GM21515 (cell line): Measurements from ENCODE around the gene NUP85.
"Not testable (repeated sequence)": the region's sequence is repeated elsewhere in the genome, so short reads cannot be mapped to it uniquely, and the experiment has no call there.

ENCODE experiments used
- ATAC-seq: cut with Tn5 transposase; IDR thresholded peaks from one replicate; pipeline ENCODE4 v1.9.1; 2021; ENCODE audit not compliant: unreplicated experiment

The NUP85 gene

DNA sequence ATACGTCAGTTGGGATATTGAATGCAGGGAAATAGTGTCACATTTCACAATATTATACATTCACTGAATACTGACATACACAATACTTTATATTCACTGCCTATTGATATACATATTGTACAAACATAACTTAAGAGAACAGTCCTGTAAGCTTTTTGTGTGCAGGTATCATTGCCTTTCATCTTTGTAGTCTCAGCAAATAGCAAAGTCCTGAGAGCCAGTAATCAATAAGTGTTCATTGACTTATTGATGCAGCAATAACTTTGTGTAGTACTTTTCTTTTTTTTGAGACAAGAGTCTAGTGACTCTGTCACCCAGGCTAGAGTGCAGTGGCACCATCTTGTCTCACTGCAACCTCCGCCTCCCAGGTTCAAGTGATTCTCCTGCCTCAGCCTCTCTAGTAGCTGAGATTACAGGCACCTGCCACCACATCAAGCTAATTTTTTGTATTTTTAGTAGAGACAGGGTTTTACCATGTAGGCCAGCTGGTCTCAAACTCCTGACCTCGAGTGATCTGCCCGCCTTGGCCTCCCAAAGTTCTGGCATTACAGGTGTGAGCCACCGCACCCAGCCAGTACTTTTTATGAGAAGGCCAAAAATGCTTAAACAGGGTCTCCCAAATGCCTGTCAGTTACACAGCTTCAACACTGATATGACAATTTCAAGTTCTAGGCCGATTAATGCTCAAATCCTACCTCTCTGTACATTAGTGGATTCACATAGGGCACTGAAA lies 5.4 kb upstream of the NUP85 start:
- ATAC-seq = no peak

GRCh38 chr17:75205793-75206163 lies 299 bp downstream of the NUP85 start:
- ATAC-seq = peak; percentile 10

- not testable (repeated sequence) for ATAC-seq
Measured at GRCh38 chr17:75207050-75207407, 1.6 kb downstream of the NUP85 start.

DNA sequence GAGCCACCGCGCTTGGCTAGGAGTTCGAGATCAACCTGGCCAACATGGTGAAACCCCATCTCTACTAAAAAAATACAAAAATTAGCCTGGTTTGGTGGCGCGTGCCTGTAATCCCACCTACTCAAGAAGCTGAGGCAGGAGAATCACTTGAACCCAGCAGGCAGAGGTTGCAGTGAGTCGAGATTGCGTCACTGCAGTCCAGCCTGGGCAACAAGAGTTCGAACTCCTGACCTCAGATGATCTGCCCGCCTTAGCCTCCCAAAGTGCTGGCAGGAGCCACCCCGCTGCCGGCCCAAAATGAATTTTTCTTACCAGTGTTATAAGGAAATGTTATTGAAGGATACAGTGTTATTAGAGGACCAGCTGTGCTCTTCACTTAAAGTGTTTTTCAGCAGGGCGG lies 2.3 kb downstream of the NUP85 start:
- no peak for ATAC-seq

DNA sequence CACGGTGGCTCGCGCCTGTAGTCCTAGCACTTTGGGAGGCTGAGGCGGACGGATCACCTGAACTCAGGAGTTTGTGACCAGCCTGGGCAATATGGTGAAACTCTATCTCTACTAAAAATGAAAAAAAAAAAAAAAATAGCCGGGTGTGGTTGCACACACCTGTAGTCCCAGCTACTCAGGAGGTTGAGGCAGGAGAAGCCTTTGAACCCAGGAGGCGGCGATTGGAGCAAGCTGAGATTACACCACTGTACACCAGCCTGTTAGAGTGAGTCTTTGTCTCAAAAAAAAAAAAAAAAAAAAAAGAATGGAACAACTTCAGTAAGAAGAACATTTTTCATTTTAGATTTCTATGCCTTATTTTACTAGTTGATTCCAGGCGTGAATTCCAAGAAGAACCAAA lies 2.7 kb downstream of the NUP85 start:
- ATAC-seq = no peak

DNA sequence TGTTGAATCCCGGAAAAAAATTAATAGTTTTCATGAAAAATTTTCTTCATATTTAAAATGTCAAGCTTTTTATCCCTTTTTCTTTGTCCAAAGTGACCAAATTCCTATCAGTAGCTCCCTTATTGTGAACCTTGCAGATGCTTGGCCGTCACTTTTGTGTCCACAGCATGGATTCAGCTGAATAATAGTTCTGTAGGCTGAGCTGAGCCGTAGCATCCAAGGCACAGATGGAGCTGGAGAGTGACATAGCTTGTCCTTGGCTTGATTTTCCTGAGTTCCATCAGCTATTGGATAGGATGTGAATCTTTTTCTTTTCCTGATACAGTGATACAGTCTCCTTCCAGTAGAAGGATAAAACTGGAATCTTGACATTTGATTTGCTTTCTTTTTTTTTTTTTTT lies 3.6 kb downstream of the NUP85 start:
- ATAC-seq = no peak

DNA sequence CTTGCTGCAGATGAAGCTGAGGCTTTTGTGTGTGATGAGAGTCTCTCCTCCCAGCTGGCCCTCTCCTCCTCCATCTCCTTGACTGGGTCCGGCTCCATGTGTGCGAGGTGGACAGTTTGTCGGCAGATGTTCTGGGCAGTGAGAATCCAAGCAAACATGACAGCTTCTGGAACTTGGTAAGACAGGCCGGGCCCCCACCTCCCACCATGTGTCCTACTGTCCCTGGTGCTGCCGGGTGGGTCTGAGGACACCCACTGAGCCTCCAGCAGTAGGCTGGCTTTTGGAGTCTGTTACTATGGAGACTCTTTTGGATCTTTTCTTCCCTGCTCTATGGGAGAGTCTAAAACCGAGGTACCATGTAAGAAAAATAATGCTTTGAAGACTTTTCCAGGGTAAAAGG lies 12.7 kb downstream of the NUP85 start:
- no peak for ATAC-seq

DNA sequence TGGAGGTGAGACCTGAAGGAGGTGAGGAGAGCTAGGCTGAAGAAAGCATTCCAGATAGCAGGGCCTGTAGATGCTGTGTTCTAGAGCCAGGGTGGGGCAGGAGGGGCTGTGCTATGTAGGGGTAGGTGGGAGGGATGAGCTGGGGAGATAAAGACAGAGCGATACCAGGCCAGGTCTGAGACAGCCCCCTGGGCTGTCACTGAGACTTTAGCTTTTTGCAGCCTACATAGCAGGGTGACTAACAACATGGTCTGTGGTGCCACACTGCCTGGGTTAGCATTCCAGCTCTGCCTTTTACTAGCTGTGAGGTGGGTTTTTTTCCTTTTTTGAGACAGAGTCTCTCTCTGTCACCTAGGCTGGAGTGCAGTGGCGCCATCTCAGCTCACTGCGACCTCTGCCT lies 14.3 kb downstream of the NUP85 start:
- no peak for ATAC-seq

DNA sequence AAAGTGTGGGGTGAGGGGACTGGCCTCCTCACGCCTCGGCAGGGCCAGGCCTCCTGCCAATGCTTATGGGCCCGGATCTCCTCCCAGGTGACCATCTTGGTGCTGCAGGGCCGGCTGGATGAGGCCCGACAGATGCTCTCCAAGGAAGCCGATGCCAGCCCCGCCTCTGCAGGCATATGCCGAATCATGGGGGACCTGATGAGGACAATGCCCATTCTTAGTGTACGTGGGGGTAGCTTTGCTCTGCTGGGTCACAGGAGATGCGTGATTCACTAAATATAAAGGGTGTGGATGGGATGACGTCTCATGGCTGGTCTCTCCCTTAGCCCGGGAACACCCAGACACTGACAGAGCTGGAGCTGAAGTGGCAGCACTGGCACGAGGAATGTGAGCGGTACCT lies 19.5 kb downstream of the NUP85 start:
- no peak for ATAC-seq

GRCh38 chr17:75227729-75228128 lies 22.2 kb downstream of the NUP85 start:
- no peak for ATAC-seq

GRCh38 chr17:75228305-75228704 lies 22.8 kb downstream of the NUP85 start:
- no peak for ATAC-seq

GRCh38 chr17:75228847-75229246 lies 23.4 kb downstream of the NUP85 start:
- no peak for ATAC-seq

DNA sequence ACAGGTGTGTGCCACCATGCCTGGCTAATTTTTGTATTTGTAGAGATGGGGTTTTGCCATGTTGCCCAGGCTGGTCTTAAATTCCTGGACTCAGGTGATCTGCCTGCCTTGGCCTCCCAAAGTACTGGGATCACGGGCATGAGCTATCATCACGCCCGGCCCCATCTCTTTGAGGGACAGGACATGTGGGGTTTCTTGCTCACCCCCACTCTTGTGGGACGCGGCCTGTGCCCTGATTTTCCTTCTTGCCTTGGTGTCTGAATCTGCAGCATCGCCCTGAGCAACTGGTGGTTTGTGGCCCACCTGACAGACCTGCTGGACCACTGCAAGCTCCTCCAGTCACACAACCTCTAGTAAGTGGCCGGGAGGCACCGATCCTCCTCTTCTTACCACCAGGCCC lies 25.6 kb downstream of the NUP85 start:
- no peak for ATAC-seq

GRCh38 chr17:75231741-75232464 lies 26.4 kb downstream of the NUP85 start:
- ATAC-seq = no peak

- ATAC-seq = no peak
Measured at GRCh38 chr17:75232786-75233185, 27.3 kb downstream of the NUP85 start.

DNA sequence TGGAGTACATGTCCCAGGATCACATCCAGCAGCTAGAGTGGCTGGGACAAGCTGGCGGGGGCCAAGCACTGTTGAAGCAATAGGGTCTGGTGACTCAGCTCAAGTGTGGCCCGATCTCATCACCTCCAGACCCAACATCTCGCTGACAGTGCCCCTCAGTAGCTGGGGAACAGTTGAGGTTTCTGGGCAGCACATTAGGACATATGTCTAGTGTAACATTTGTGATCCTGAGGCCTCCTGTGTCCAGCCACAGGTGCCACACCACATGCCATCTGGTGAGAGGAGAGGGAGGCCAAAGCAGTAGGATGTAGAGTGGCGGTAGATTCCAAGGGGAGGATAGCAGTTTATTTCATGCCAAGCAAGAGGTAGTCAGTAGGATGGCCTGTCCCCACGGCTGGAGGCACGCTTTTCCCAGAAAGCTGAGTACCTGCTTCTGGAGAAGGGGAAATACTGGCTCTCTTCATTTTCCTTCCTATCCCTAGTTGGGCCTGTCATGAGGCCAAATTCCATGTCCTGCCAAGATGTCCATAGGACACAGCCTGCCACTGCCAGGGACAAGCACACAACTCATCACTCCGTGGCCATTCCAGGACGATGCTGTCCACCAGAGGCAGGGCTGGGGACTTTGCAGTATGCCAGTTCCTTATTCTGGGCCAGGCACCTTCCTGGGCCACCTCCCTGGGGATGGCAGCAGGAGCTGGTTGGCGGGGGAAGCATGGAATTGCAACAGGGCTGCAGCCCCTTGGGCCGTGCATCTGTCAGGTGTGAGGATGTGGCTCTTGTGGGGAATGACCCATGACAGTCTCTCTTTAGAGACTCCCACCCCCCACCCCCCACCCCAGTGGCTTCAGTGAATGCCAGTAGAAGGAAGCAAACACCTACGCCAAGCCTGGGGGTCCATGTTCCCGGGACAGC lies 31.9 kb downstream of the NUP85 start:
- no peak for ATAC-seq

DNA sequence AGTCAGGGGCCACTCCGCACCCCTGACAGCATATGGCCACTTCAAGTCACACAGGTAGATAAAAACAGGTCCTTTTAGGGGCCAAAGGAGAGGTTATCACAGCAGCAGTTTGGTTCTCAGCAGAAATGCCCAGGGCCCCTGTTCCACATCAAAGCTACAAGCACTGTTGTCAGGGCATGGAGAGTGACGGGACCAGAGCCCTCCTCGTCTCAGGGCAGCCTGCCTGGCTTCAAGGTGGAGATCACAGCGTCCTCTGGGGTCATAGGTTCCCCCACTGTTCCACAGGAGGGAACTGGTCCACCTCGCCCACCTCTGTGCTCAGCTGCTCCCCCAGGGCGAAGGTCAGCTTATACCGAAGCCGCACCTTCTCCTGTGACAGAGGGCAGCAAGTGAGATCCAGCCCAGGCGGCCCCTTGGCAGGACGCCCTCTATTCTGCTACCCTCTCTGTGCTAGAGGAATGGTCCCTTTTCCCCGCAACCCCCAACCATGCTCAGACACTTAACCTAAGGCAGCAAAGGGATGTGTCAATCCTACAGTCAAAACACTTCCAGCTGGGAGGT lies 32.6 kb downstream of the NUP85 start:
- ATAC-seq = no peak

DNA sequence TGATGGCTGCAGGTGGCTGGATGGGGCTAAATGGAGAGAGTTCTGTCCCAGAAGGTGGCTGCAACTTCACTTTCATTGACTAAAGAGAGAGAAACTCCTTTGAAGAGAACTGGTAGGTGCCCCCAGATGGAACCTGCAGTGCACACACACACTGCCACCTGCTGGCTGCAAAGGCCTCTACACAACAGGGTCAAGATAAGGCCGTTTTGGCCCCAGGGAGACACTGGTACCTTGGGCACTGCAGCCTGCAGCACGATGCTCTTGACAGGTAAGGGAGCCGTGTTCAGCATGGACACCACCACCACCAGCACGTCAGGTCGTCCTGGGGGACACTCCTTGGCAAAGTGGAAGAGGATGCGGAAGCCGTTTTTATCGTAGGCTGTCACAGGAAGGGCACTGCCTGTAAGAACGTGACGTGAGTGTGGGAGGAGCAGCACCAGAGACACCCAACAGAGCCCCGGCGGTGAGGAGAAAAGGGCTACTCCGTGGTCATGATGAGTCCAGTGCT lies 33.3 kb downstream of the NUP85 start:
- no peak for ATAC-seq

- ATAC-seq = no peak
Measured at GRCh38 chr17:75239214-75239613, 33.7 kb downstream of the NUP85 start.

- no peak for ATAC-seq
Measured at GRCh38 chr17:75239778-75240393, 34.4 kb downstream of the NUP85 start.
